Measurements from ENCODE around the gene TPK1.

The TPK1 gene

GRCh38 chr7:144528536-144529045 lies 307.3 kb downstream of the TPK1 start:
- no peak for DNase-seq (ENCODE audit: low read depth in 2 of 2)

GRCh38 chr7:144527051-144527471 lies 308.8 kb downstream of the TPK1 start:
- DNase-seq (ENCODE audit: low read depth in 2 of 2) = no peak

- no peak for DNase-seq (ENCODE audit: low read depth in 2 of 2)
Observed at GRCh38 chr7:144525956-144526355, 309.9 kb downstream of the TPK1 start.

- no peak for DNase-seq (ENCODE audit: low read depth in 2 of 2)
Observed at GRCh38 chr7:144524271-144524670, 311.6 kb downstream of the TPK1 start.

- DNase-seq (ENCODE audit: low read depth in 2 of 2) = no peak
Observed at GRCh38 chr7:144523621-144524020, 312.2 kb downstream of the TPK1 start.

- no peak for DNase-seq (ENCODE audit: low read depth in 2 of 2)
Observed at GRCh38 chr7:144519925-144520324, 315.9 kb downstream of the TPK1 start.

- no peak for DNase-seq (ENCODE audit: low read depth in 2 of 2)
Observed at GRCh38 chr7:144518360-144518759, 317.5 kb downstream of the TPK1 start.

GRCh38 chr7:144517749-144518148 lies 318.1 kb downstream of the TPK1 start:
- no peak for DNase-seq (ENCODE audit: low read depth in 2 of 2)

GRCh38 chr7:144516729-144517525 lies 318.9 kb downstream of the TPK1 start:
- DNase-seq (ENCODE audit: low read depth in 2 of 2) = no peak

GRCh38 chr7:144513334-144513733 lies 322.5 kb downstream of the TPK1 start:
- DNase-seq (ENCODE audit: low read depth in 2 of 2) = no peak

GRCh38 chr7:144510621-144511020 lies 325.2 kb downstream of the TPK1 start:
- no peak for DNase-seq (ENCODE audit: low read depth in 2 of 2)

- DNase-seq (ENCODE audit: low read depth in 2 of 2) = no peak
Observed at GRCh38 chr7:144508702-144509101, 327.2 kb downstream of the TPK1 start.

GRCh38 chr7:144503215-144503614 lies 332.6 kb downstream of the TPK1 start:
- DNase-seq (ENCODE audit: low read depth in 2 of 2) = no peak

GRCh38 chr7:144500225-144500624 lies 335.6 kb downstream of the TPK1 start:
- no peak for DNase-seq (ENCODE audit: low read depth in 2 of 2)

GRCh38 chr7:144497282-144497681 lies 338.6 kb downstream of the TPK1 start:
- DNase-seq (ENCODE audit: low read depth in 2 of 2) = no peak

GRCh38 chr7:144494355-144494754 lies 341.5 kb downstream of the TPK1 start:
- no peak for DNase-seq (ENCODE audit: low read depth in 2 of 2)

GRCh38 chr7:144489504-144489903 lies 346.3 kb downstream of the TPK1 start:
- no peak for DNase-seq (ENCODE audit: low read depth in 2 of 2)

- no peak for DNase-seq (ENCODE audit: low read depth in 2 of 2)
Observed at GRCh38 chr7:144488977-144489376, 346.9 kb downstream of the TPK1 start.

- no peak for DNase-seq (ENCODE audit: low read depth in 2 of 2)
Observed at GRCh38 chr7:144487901-144488300, 348.0 kb downstream of the TPK1 start.

- DNase-seq (ENCODE audit: low read depth in 2 of 2) = no peak
Observed at GRCh38 chr7:144484445-144484844, 351.4 kb downstream of the TPK1 start.

GRCh38 chr7:144483189-144483588 lies 352.7 kb downstream of the TPK1 start:
- DNase-seq (ENCODE audit: low read depth in 2 of 2) = no peak

- DNase-seq (ENCODE audit: low read depth in 2 of 2) = no peak
Observed at GRCh38 chr7:144481833-144482232, 354.0 kb downstream of the TPK1 start.

- no peak for DNase-seq (ENCODE audit: low read depth in 2 of 2)
Observed at GRCh38 chr7:144477348-144477747, 358.5 kb downstream of the TPK1 start.

All from activated CD8-positive, alpha-beta memory T cell treated with anti-CD3 and anti-CD28 coated beads for 4 hours (primary cell).